HepG2 (cell line): ENCODE data around the gene HNRNPA1. TPM values are rescaled to one million over a fixed set of nuclear protein-coding genes. Genes with fewer than 3 reads are reported as not detected.
A peak's percentile ranks its signal among the peaks of the same experiment; 100 is the strongest.

Experiments used
- AKNA ChIP-seq: sonication (generic); formaldehyde crosslinking; IDR thresholded peaks from 2 replicates; pipeline ENCODE4 v1.4.0; 2020; ENCODE audit warnings: missing genetic modification reagents, borderline replicate concordance
- BRD4 ChIP-seq: sonication (generic); formaldehyde crosslinking; IDR thresholded peaks from 2 replicates; pipeline ENCODE4 v1.4.0; 2020; ENCODE audit warnings: missing genetic modification reagents
- CHD2 ChIP-seq: IDR thresholded peaks from 2 replicates; pipeline ENCODE4 v1.6.1; 2011; ENCODE audit warnings: low read depth, low read length, improper control_type of control experiment
- CREM ChIP-seq, 2 experiments: sonication (generic) in 1 of 2; formaldehyde crosslinking in 1 of 2; IDR thresholded peaks; 2 replicates each; pipeline versions ENCODE4 v1.4.0 to v1.6.1; 2016 to 2020; ENCODE audit warnings: antibody characterized with exemption in 1 of 2, mild to moderate bottlenecking in 1 of 2, missing genetic modification reagents in 1 of 2
- FOXP1 ChIP-seq, 2 experiments: fragments of 450-650 bp in 1 of 2; IDR thresholded peaks; 2 replicates each; pipeline ENCODE4 v1.6.1; 2017 to 2018; ENCODE audit warnings: antibody characterized with exemption in 1 of 2
- GZF1 ChIP-seq: sonication (generic); formaldehyde crosslinking; IDR thresholded peaks from 2 replicates; pipeline ENCODE4 v1.5.1; 2020; ENCODE audit warnings: mild to moderate bottlenecking, missing genetic modification reagents
- HNF1B ChIP-seq: sonication (generic); formaldehyde crosslinking; IDR thresholded peaks from 2 replicates; pipeline ENCODE4 v1.5.1; 2020; ENCODE audit warnings: mild to moderate bottlenecking, moderate library complexity, missing genetic modification reagents
- JUNB ChIP-seq: sonication (generic); formaldehyde crosslinking; IDR thresholded peaks from 2 replicates; pipeline ENCODE4 v1.8.0; 2022; ENCODE audit warnings: missing genetic modification reagents, mild to moderate bottlenecking, borderline replicate concordance
- KDM5A ChIP-seq: fragments of 200-600 bp; sonication (generic); IDR thresholded peaks from 2 replicates; pipeline ENCODE4 v1.7.0; 2018; ENCODE audit warnings: antibody characterized with exemption, mild to moderate bottlenecking, low read length, borderline replicate concordance
- KLF12 ChIP-seq: sonication (generic); formaldehyde crosslinking; IDR thresholded peaks from 2 replicates; pipeline ENCODE4 v1.4.0; 2020; ENCODE audit warnings: missing genetic modification reagents, borderline replicate concordance
- PITX1 ChIP-seq: sonication (generic); formaldehyde crosslinking; IDR thresholded peaks from 2 replicates; pipeline ENCODE4 v1.5.1; 2020; ENCODE audit warnings: mild to moderate bottlenecking, missing genetic modification reagents
- ZBED4 ChIP-seq: sonication (generic); formaldehyde crosslinking; IDR thresholded peaks from 2 replicates; pipeline ENCODE4 v1.4.0; 2020; ENCODE audit warnings: missing genetic modification reagents, borderline replicate concordance
- ZEB1 ChIP-seq: IDR thresholded peaks from 2 replicates; pipeline ENCODE4 v1.6.1; 2012; ENCODE audit warnings: mild to moderate bottlenecking, low read depth, inconsistent platforms; ENCODE audit not compliant: insufficient replicate concordance
- ZNF160 ChIP-seq: sonication (generic); formaldehyde crosslinking; IDR thresholded peaks from 2 replicates; pipeline ENCODE4 v1.8.0; 2022; ENCODE audit warnings: mild to moderate bottlenecking, inconsistent platforms, missing genetic modification reagents
- ZNF431 ChIP-seq: sonication (generic); formaldehyde crosslinking; IDR thresholded peaks from 2 replicates; pipeline ENCODE4 v1.9.0; 2022; ENCODE audit warnings: missing genetic modification reagents, low read depth, mild to moderate bottlenecking, borderline replicate concordance
- ZNF737 ChIP-seq: sonication (generic); formaldehyde crosslinking; IDR thresholded peaks from 2 replicates; pipeline ENCODE4 v1.5.0; 2020; ENCODE audit warnings: missing genetic modification reagents, mild to moderate bottlenecking, borderline replicate concordance
- ZNF782 ChIP-seq: sonication (generic); formaldehyde crosslinking; IDR thresholded peaks from 2 replicates; pipeline ENCODE4 v1.4.0; 2020; ENCODE audit warnings: missing genetic modification reagents, mild to moderate bottlenecking, borderline replicate concordance
- ZNF839 ChIP-seq: sonication (generic); formaldehyde crosslinking; IDR thresholded peaks from 2 replicates; pipeline ENCODE4 v1.4.0; 2020; ENCODE audit warnings: missing genetic modification reagents, mild to moderate bottlenecking, borderline replicate concordance
- polyA plus RNA-seq, 8 experiments: library from polyadenylated mRNA; depleted of rRNA in 3 of 8; stranded (reverse) in 7 of 8; unstranded in 1 of 8; fragments of >200 nt; fragmentation: Illumina TruSeq in 4 of 8; extraction: Trizol in 4 of 8; gene quantifications; 2 replicates each; pipeline versions ENCODE4 v1.2.1 to v1.2.3, GENCODE V29; 2011 to 2016; ENCODE audit warnings: low read depth in 4 of 8, missing spikeins in 1 of 8, mixed read lengths in 1 of 8; ENCODE audit not compliant: insufficient read depth in 1 of 8
- total RNA-seq, 5 experiments: library from RNA; depleted of rRNA; stranded (reverse); fragments of >200 nt; fragmentation: Illumina TruSeq; extraction: Trizol; gene quantifications; 2 replicates each; pipeline ENCODE4 v1.2.3, GENCODE V29; 2016; ENCODE audit warnings: low read depth in 1 of 5

HNRNPA1 gene
- total and polyA plus RNA-seq, 2 of the 13 experiments (the other 11 are each of a cell fraction or from before 2014, with no cell fraction given): 535 to 1,820 TPM

- TF ChIP-seq CHD2 (no peak; the same call in 1 of the 2 replicates), AKNA (CRISPR knock-in tag) (no peak), ZNF782 (CRISPR knock-in tag) (no peak), JUNB (CRISPR knock-in tag) (no peak), ZBED4 (peak; percentile 18; the same call in 1 of the 2 replicates), HNF1B (no peak), ZNF431 (CRISPR knock-in tag) (no peak), PITX1 (CRISPR knock-in tag) (peak; percentile 76; the same call in 1 of the 2 replicates), ZNF839 (CRISPR knock-in tag) (no peak), GZF1 (no peak), KDM5A (peak; percentile 88; the same call in 1 of the 2 replicates), ZNF160 (CRISPR knock-in tag) (no peak), FOXP1 (IDR thresholded peaks at IDR 0.05) (no peak), FOXP1 (CRISPR knock-in tag; IDR thresholded peaks at IDR 0.05) (no peak), KLF12 (CRISPR knock-in tag) (peak; percentile 62; the same call in 1 of the 2 replicates), ZEB1 (no peak), CREM (IDR thresholded peaks at IDR 0.05) (peak; percentile 93), CREM (CRISPR knock-in tag; IDR thresholded peaks at IDR 0.05) (no peak), BRD4 (CRISPR knock-in tag) (peak; percentile 81; the same call in 1 of the 2 replicates), ZNF737 (CRISPR knock-in tag) (no peak)
Measured at GRCh38 chr12:54324617-54325441, 44.3 kb downstream of the HNRNPA1 start, which contains the start of gene COPZ1 (continued).
